ENCODE results near the gene CAMTA1. TPM values are rescaled to one million over a fixed set of nuclear protein-coding genes. Genes with fewer than 3 reads are reported as not detected.

The CAMTA1 gene
- total RNA-seq, 1 donor from 2014 or later = 81.6 TPM

DNA sequence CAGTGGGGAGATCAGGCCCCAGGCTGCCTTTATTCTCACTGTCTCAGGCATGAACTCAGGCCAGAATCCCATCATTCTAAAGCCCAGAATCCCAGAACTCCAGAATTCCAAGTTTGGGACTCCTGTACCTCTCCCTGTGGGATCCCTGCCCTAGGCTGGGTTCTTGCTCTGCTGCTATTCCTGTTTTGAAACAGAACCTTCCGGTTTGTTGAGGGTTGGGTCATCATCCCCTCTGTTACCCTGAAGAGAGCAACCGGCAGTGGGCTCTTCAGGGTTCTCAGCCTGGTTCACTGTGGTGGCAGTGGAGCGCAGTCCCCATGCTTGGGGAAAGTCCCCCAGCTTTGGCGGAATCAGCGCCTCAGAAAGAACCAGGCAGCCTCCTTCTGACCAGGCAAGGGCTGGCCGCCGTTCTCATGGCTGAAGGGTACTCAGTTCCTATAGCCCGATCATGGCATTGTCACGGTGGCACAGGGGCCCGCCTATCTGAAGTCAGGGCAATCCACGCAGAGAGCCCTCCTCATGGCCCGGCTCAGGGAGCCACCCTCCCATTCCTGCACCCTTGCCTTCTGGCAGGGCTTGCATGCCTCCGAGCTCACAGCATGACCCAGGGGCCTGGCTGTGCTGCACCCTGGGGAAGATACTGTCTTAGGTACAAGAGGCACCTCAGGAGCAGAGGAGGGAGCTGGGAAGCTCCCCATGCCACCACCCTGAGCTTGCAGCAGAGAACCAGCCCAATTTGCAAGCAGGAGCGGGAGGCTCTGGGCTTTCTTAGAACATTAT lies 650.2 kb downstream of the CAMTA1 start:
- H3K27me3 Mint-ChIP-seq (ENCODE audit: unreplicated experiment) = no peaks in the 10 kb centered on the region
- no peaks in the 10 kb centered on the region for H3K9me3 Mint-ChIP-seq (ENCODE audit: unreplicated experiment)
- H3K4me1 Mint-ChIP-seq (ENCODE audit: unreplicated experiment) = peaks cover 17% of the 10 kb centered on the region
- H3K36me3 Mint-ChIP-seq (ENCODE audit: unreplicated experiment) = no peaks in the 10 kb centered on the region
- no peak for DNase-seq (ENCODE audit: extremely low spot score, unreplicated experiment)
- no peak overlapping the region for H3K4me3 Mint-ChIP-seq (ENCODE audit: unreplicated experiment)
- TF ChIP-seq, protein P1, sequence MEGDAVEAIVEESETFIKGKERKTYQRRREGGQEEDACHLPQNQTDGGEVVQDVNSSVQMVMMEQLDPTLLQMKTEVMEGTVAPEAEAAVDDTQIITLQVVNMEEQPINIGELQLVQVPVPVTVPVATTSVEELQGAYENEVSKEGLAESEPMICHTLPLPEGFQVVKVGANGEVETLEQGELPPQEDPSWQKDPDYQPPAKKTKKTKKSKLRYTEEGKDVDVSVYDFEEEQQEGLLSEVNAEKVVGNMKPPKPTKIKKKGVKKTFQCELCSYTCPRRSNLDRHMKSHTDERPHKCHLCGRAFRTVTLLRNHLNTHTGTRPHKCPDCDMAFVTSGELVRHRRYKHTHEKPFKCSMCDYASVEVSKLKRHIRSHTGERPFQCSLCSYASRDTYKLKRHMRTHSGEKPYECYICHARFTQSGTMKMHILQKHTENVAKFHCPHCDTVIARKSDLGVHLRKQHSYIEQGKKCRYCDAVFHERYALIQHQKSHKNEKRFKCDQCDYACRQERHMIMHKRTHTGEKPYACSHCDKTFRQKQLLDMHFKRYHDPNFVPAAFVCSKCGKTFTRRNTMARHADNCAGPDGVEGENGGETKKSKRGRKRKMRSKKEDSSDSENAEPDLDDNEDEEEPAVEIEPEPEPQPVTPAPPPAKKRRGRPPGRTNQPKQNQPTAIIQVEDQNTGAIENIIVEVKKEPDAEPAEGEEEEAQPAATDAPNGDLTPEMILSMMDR (IDR thresholded peaks at IDR 0.05) = no peak
- H3K27ac Mint-ChIP-seq (ENCODE audit: unreplicated experiment) = no peak overlapping the region

DNA sequence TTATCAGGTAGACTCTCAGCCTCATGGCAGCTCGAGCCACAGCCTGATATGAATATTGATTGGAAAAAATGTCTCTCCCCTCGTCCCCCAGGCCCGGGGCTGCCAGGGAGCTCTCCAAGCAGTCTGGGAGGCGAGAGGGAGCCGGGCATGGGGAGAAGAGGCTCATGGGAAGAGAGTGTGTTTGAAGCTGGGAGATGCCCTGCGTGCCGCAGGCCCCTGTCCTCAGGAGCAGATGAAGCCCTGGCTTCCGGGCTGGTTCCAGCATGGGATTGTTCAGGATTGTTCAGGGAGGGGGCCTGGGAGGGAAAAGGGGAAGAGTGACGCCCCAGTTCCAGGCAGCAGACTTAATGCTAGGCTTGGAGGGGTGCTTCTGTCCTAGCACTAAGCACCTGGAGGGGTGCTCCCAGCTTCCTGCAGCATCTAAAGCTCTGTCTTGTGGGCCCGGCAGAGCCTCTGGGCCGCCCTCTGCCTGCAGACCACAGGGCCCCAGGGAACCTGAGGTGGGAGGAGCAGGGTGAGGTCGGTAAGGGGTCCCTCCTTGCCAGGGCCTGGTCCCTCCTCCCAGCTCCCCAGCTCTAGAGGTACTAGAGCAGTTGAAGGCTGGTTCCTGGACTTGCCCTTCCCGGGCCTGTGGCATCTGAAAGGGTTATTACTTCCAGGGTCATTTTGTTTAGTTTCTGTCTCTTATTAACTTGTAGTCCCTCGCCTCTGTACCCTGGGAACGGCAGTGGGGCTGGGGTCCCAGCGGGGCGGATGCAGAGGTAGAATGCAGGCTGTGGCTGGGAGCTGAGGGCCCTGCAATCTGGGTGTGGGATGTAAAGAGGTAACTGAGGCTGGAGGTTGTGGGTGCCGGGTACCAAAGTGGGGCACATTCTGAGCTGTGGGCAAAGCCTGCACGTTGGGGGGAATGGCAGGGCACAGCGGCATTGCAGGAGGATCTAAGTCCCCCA lies 651.1 kb downstream of the CAMTA1 start:
- Mint-ChIP-seq H3K9me3 (ENCODE audit: unreplicated experiment) (no peaks in the 10 kb centered on the region), H3K4me3 (ENCODE audit: unreplicated experiment) (no peak overlapping the region), H3K27me3 (ENCODE audit: unreplicated experiment) (no peaks in the 10 kb centered on the region), H3K4me1 (ENCODE audit: unreplicated experiment) (peaks cover 12% of the 10 kb centered on the region), H3K27ac (ENCODE audit: unreplicated experiment) (no peak overlapping the region), H3K36me3 (ENCODE audit: unreplicated experiment) (no peaks in the 10 kb centered on the region)
- DNase-seq (ENCODE audit: extremely low spot score, unreplicated experiment) = no peak
- TF ChIP-seq, protein P1 (IDR thresholded peaks at IDR 0.05) = no peak

- DNase-seq (ENCODE audit: extremely low spot score, unreplicated experiment) = no peak
- TF ChIP-seq, protein P1 (IDR thresholded peaks at IDR 0.05) = no peak
- Mint-ChIP-seq H3K27me3 (ENCODE audit: unreplicated experiment) (no peaks in the 10 kb centered on the region), H3K36me3 (ENCODE audit: unreplicated experiment) (no peaks in the 10 kb centered on the region), H3K4me1 (ENCODE audit: unreplicated experiment) (peaks cover 8% of the 10 kb centered on the region), H3K9me3 (ENCODE audit: unreplicated experiment) (no peaks in the 10 kb centered on the region), H3K4me3 (ENCODE audit: unreplicated experiment) (no peak overlapping the region), H3K27ac (ENCODE audit: unreplicated experiment) (no peak overlapping the region)
Measured at GRCh38 chr1:7437036-7437435, 651.8 kb downstream of the CAMTA1 start.

DNA sequence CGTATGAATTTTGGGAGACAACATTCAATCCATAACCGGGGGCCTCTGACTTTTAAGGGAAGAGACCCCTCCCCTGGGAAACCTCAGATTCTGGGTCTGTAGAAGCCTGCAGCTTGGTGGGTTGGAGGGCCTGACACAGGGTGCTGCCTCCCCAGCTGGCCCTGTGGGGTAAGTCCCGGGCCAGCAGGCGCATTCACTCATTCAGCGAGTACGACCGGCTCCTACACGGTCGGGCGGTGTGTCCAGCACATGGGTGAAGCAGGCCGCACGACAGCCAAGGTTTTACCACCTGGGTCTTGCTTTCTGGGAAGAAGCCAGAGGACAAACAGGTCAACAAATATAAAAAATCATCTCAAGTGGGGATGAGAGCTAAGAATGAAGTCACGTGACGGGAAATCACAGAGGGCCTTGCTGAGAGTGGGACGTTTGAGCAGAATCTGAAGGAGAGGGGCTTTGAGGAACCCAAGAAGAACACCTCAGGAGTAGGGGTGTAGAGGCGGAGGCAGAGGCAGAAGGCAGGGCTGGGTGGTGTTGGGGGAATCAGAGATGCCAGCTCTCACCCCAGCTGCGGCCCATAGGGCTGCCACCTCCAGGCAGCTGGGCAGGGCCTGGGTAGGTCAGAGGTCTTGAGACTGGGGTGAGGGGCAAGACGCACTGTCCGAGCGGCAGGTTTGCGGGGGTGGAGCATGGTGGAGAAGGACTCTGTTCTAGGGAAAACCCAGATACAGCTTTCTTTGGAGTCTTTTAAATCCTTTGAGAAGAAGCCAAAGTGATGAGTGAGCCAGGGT lies 652.5 kb downstream of the CAMTA1 start:
- TF ChIP-seq, protein P1 (IDR thresholded peaks at IDR 0.05) = no peak
- Mint-ChIP-seq H3K4me1 (ENCODE audit: unreplicated experiment) (peaks cover 8% of the 10 kb centered on the region), H3K4me3 (ENCODE audit: unreplicated experiment) (no peak overlapping the region), H3K9me3 (ENCODE audit: unreplicated experiment) (no peaks in the 10 kb centered on the region), H3K36me3 (ENCODE audit: unreplicated experiment) (no peaks in the 10 kb centered on the region), H3K27me3 (ENCODE audit: unreplicated experiment) (no peaks in the 10 kb centered on the region), H3K27ac (ENCODE audit: unreplicated experiment) (no peak overlapping the region)
- DNase-seq (ENCODE audit: extremely low spot score, unreplicated experiment) = no peak
